Lung (tissue), 12 donors: Measurements from ENCODE around the gene CMTM7. TPM values are rescaled to one million over a fixed set of nuclear protein-coding genes. Genes with fewer than 3 reads are reported as not detected.

Source experiments
- ATAC-seq: fragments of 200-7000 bp; cut with Tn5 transposase; one replicate; pipeline ENCODE4 v1.9.1; 2020; ENCODE audit warnings: moderate number of reproducible peaks; ENCODE audit not compliant: insufficient read depth, low FRiP score
- DNase-seq, 3 donors: peaks; one replicate each; pipeline ENCODE4 v3.0.0-alpha.2; 2013 to 2017
- H3K27ac ChIP-seq, 2 donors: one replicate each; pipeline ENCODE4 v1.5.1; 2013; ENCODE audit warnings: mild to moderate bottlenecking in 2 of 2, moderate library complexity in 2 of 2, control low read depth in 1 of 2, inconsistent platforms in 1 of 2, low read depth in 1 of 2, low read length in 1 of 2
- H3K27me3 ChIP-seq, 3 donors: one replicate each; pipeline ENCODE4 v1.5.1; 2013; ENCODE audit warnings: low read length in 2 of 3; ENCODE audit not compliant: control insufficient read depth in 3 of 3, insufficient read depth in 3 of 3
- H3K36me3 ChIP-seq, 4 donors: one replicate each; pipeline ENCODE4 v1.5.1; 2013; ENCODE audit warnings: low read length in 4 of 4, mild to moderate bottlenecking in 1 of 4, moderate library complexity in 1 of 4; ENCODE audit not compliant: control insufficient read depth in 4 of 4, insufficient read depth in 4 of 4
- H3K4me1 ChIP-seq, 5 donors: one replicate each; pipeline ENCODE4 v1.5.1; 2013; ENCODE audit warnings: low read length in 5 of 5, mild to moderate bottlenecking in 2 of 5, moderate library complexity in 1 of 5; ENCODE audit not compliant: control insufficient read depth in 5 of 5, insufficient read depth in 5 of 5
- H3K4me3 ChIP-seq: one replicate; pipeline ENCODE4 v1.5.1; 2013; ENCODE audit warnings: mild to moderate bottlenecking, control low read depth, moderate library complexity
- H3K9ac ChIP-seq, 2 donors: one replicate each; pipeline ENCODE4 v1.5.1; 2013; ENCODE audit warnings: low read length in 2 of 2, control low read depth in 1 of 2; ENCODE audit not compliant: insufficient read depth in 1 of 2
- H3K9me3 ChIP-seq, 4 donors: one replicate each; pipeline ENCODE4 v1.5.1; 2013; ENCODE audit warnings: low read length in 3 of 4, mild to moderate bottlenecking in 1 of 4, moderate library complexity in 1 of 4; ENCODE audit not compliant: control insufficient read depth in 4 of 4, insufficient read depth in 3 of 4
- CTCF ChIP-seq: IDR thresholded peaks from 2 replicates; pipeline ENCODE4 v1.5.1; 2012; ENCODE audit warnings: mild to moderate bottlenecking; ENCODE audit errors: control extremely low read depth, extremely low read depth
- WGBS, 2 donors: extraction: QIAGEN DNeasy Blood & Tissue Kit; methylation state at CpG; one replicate each; pipeline ENCODE4 v1.1.7; 2013; 5-methylcytosine and 5-hydroxymethylcytosine counted together
- polyA plus RNA-seq, 2 donors: library from polyadenylated mRNA; stranded (reverse); fragments of 200-250 nt; gene quantifications; one replicate each; pipeline ENCODE4 v1.2.1, GENCODE V29; 2013
- total RNA-seq, 2 donors: library from RNA; depleted of rRNA in 1 of 2; stranded (reverse); fragments of >200 nt in 1 of 2; gene quantifications; one replicate each; pipeline ENCODE4 v1.2.1, GENCODE V29; 2014 to 2021
- donor health status: control.
- donor health status: control.
- donor health status: Bipolar disorder and iron deficiency.
- donor health status: healthy.
- donor health status: DM: yes; HTN: yes; CAD: no.

Gene CMTM7
- total and polyA plus RNA-seq, 4 donors: 33.1 to 46.8 (median 43.8) TPM

- DNase-seq: peak in 1 of 3 donors; percentile 25
- TF ChIP-seq CTCF: no peak
- no peaks in the 10 kb centered on the region for H3K36me3 ChIP-seq
- 57 to 78% methylated on average over 12 of the region's 12 CpGs for WGBS, 2 donors
- no peaks in the 10 kb centered on the region for H3K9me3 ChIP-seq
- no peak overlapping the region for H3K4me3 ChIP-seq
- ATAC-seq: no peak
- H3K27me3 ChIP-seq: no peaks in the 10 kb centered on the region
- H3K27ac ChIP-seq: peak overlapping the region in 1 of 2 donors; percentile 4
- H3K4me1 ChIP-seq: peaks cover 18 to 44% (median 33%) of the 10 kb centered on the region in 5 donors
- no peak overlapping the region for H3K9ac ChIP-seq
Observed at GRCh38 chr3:32423956-32424557, 32.4 kb downstream of the CMTM7 start.

GRCh38 chr3:32424581-32425250 lies 33.1 kb downstream of the CMTM7 start:
- DNase-seq: no peak
- Histone ChIP-seq H3K36me3 (no peaks in the 10 kb centered on the region), H3K27ac (no peak overlapping the region), H3K4me3 (no peak overlapping the region), H3K27me3 (no peaks in the 10 kb centered on the region), H3K9ac (no peak overlapping the region), H3K9me3 (no peaks in the 10 kb centered on the region), H3K4me1 (peaks cover 18 to 44% (median 33%) of the 10 kb centered on the region in 5 donors)
- ATAC-seq: no peak
- TF ChIP-seq CTCF: no peak
- WGBS, 2 donors: 85% methylated on average over 9 of the region's 9 CpGs

GRCh38 chr3:32428092-32429068 lies 36.7 kb downstream of the CMTM7 start:
- peaks cover 0 to 16% (median 8%) of the 10 kb centered on the region in 5 donors for H3K4me1 ChIP-seq
- H3K9me3 ChIP-seq: no peaks in the 10 kb centered on the region
- DNase-seq: peak in 2 of 3 donors; percentile 33 to 50
- no peaks in the 10 kb centered on the region for H3K36me3 ChIP-seq
- 47 to 57% methylated on average over 12 of the region's 12 CpGs for WGBS, 2 donors
- ATAC-seq: no peak
- TF ChIP-seq CTCF: no peak
- no peak overlapping the region for H3K4me3 ChIP-seq
- peak overlapping the region in 1 of 2 donors; percentile 75 for H3K27ac ChIP-seq
- no peak overlapping the region for H3K9ac ChIP-seq
- no peaks in the 10 kb centered on the region for H3K27me3 ChIP-seq
